Measurements from ENCODE around the gene SEPTIN2.
A peak's percentile ranks its signal among the peaks of the same experiment; 100 is the strongest.

SEPTIN2 gene

DNA sequence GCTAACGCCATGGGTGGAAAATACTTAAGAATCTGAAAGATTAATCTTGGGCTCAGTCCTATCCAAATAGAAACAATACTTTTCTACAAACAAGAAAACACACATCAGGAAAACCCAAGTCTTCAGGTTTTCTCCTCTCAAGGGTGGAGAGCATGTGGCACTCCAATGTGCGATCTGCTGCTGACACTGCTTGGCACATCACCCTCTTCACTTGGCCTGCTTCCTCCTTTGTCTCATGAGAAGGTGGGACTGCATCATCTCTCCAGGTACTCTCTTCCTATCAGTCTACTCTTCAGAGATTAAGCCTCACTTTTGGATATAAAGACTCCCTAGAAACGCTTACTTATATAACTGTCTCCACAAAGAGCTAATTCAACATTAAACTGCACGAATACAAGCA is 26.7 kb upstream of the SEPTIN2 start:
- H3K27ac ChIP-seq (ENCODE audit: low read depth, low read length), result no peak overlapping the region
- H3K4me3 ChIP-seq (ENCODE audit: low read depth, low read length), result no peak overlapping the region
- H3K4me2 ChIP-seq (ENCODE audit: low read length), result no peak overlapping the region
- H3K4ac ChIP-seq (ENCODE audit: low read depth, low read length), result peak overlapping the region; percentile 43
- WGBS (ENCODE audit: extremely low coverage, insufficient coverage, insufficient read length), result no CpG with 5 or more reads among the region's 4 CpGs
- H3K36me3 ChIP-seq (ENCODE audit: control insufficient read depth in 1 of 2, insufficient read depth in 2 of 2, low read length in 2 of 2), result peaks cover 3 to 7% of the 10 kb centered on the region in 2 experiments
- no peak overlapping the region for H3K9ac ChIP-seq (ENCODE audit: low read length)
- no peak overlapping the region for H2BK120ac ChIP-seq (ENCODE audit: insufficient read depth, low read length, poor library complexity)
- no peak overlapping the region for H3K14ac ChIP-seq (ENCODE audit: low read length)
- H4K91ac ChIP-seq (ENCODE audit: low read depth, low read length), result no peak overlapping the region
- no peak overlapping the region for H2AK5ac ChIP-seq (ENCODE audit: low read length)
- H2BK5ac ChIP-seq (ENCODE audit: low read depth, low read length, poor library complexity), result no peak overlapping the region
- no peaks in the 10 kb centered on the region for H3K79me1 ChIP-seq (ENCODE audit: low read length)
- H3K27me3 ChIP-seq (ENCODE audit: insufficient read depth, low read length), result no peaks in the 10 kb centered on the region
- H4K12ac ChIP-seq (ENCODE audit: low read depth, low read length), result no peak overlapping the region
- H3K4me1 ChIP-seq (ENCODE audit: control insufficient read depth in 1 of 2, insufficient read depth in 2 of 2, low read length in 2 of 2), result no peaks in the 10 kb centered on the region
- H2AFZ ChIP-seq (ENCODE audit: insufficient read depth, low read length, poor library complexity), result no peak overlapping the region
- peaks cover 8% of the 10 kb centered on the region for H3K79me2 ChIP-seq (ENCODE audit: control insufficient read depth, insufficient read depth, low read length, poor library complexity)
- H2BK12ac ChIP-seq (ENCODE audit: low read length), result no peak overlapping the region
- no peak overlapping the region for H4K8ac ChIP-seq (ENCODE audit: low read depth, low read length)
- no peak overlapping the region for H3K23ac ChIP-seq (ENCODE audit: low read length)
- no peak for DNase-seq
- no peaks in the 10 kb centered on the region for H3K9me3 ChIP-seq (ENCODE audit: insufficient read depth, low read depth, low read length)
- H3K18ac ChIP-seq (ENCODE audit: low read length), result no peak overlapping the region

DNA sequence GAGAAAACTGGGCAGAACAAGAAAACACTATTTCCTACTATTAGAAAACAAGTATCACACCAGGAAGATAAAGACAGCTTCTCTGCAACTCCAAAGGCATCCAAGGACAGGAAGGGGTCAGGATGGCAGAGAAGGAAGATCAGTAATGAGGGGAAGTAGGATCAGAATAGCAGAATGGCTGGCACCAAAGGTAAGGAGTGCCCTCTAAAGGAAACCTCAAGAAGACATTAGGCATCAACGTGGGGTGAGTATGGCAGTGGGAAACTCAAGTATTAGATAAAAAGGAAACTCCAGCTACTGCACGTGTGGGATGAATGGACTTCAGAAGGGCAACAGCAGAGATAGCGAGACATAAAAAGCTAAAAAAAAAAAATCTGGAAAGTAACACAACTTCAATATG is 26.1 kb upstream of the SEPTIN2 start:
- H3K9me3 ChIP-seq (ENCODE audit: insufficient read depth, low read depth, low read length), result no peaks in the 10 kb centered on the region
- no peak overlapping the region for H4K8ac ChIP-seq (ENCODE audit: low read depth, low read length)
- no peak overlapping the region for H2BK120ac ChIP-seq (ENCODE audit: insufficient read depth, low read length, poor library complexity)
- no peak overlapping the region for H3K27ac ChIP-seq (ENCODE audit: low read depth, low read length)
- H3K4ac ChIP-seq (ENCODE audit: low read depth, low read length), result peak overlapping the region; percentile 70
- no peak overlapping the region for H3K23ac ChIP-seq (ENCODE audit: low read length)
- no peak overlapping the region for H3K4me2 ChIP-seq (ENCODE audit: low read length)
- H2AK5ac ChIP-seq (ENCODE audit: low read length), result no peak overlapping the region
- no peak for DNase-seq
- H2AFZ ChIP-seq (ENCODE audit: insufficient read depth, low read length, poor library complexity), result no peak overlapping the region
- no peak overlapping the region for H4K91ac ChIP-seq (ENCODE audit: low read depth, low read length)
- no peaks in the 10 kb centered on the region for H3K4me1 ChIP-seq (ENCODE audit: control insufficient read depth in 1 of 2, insufficient read depth in 2 of 2, low read length in 2 of 2)
- no peak overlapping the region for H2BK5ac ChIP-seq (ENCODE audit: low read depth, low read length, poor library complexity)
- no peak overlapping the region for H3K4me3 ChIP-seq (ENCODE audit: low read depth, low read length)
- H3K14ac ChIP-seq (ENCODE audit: low read length), result no peak overlapping the region
- H3K79me2 ChIP-seq (ENCODE audit: control insufficient read depth, insufficient read depth, low read length, poor library complexity), result peaks cover 9% of the 10 kb centered on the region
- H3K18ac ChIP-seq (ENCODE audit: low read length), result no peak overlapping the region
- H3K79me1 ChIP-seq (ENCODE audit: low read length), result no peaks in the 10 kb centered on the region
- H2BK12ac ChIP-seq (ENCODE audit: low read length), result no peak overlapping the region
- no peak overlapping the region for H4K12ac ChIP-seq (ENCODE audit: low read depth, low read length)
- H3K9ac ChIP-seq (ENCODE audit: low read length), result no peak overlapping the region
- H3K27me3 ChIP-seq (ENCODE audit: insufficient read depth, low read length), result no peaks in the 10 kb centered on the region
- no CpG with 5 or more reads among the region's 3 CpGs for WGBS (ENCODE audit: extremely low coverage, insufficient coverage, insufficient read length)
- H3K36me3 ChIP-seq (ENCODE audit: control insufficient read depth in 1 of 2, insufficient read depth in 2 of 2, low read length in 2 of 2), result peaks cover 3 to 7% of the 10 kb centered on the region in 2 experiments

DNA sequence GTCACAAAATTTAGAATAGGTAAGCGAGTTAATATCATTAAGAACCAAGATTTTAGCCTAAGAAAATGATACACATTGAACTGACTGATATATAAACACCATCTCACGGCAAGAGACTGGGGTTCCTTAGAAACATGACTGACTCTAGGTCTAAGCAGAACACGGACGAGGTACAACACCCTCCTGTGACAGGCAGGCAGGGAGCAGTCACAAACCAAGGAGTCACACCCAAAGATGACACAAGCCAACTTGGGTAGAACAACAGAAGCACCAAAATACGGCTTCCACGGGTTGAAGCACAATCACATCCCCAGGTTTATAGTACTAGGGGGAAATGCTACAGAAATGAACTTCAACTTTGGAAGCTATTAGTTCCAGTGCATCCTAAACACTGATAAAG is 24.6 kb upstream of the SEPTIN2 start:
- Histone ChIP-seq H3K23ac (ENCODE audit: low read length) (no peak overlapping the region), H3K27ac (ENCODE audit: low read depth, low read length) (no peak overlapping the region), H3K14ac (ENCODE audit: low read length) (no peak overlapping the region), H2BK5ac (ENCODE audit: low read depth, low read length, poor library complexity) (no peak overlapping the region), H3K9ac (ENCODE audit: low read length) (no peak overlapping the region), H3K4me1 (ENCODE audit: control insufficient read depth in 1 of 2, insufficient read depth in 2 of 2, low read length in 2 of 2) (no peaks in the 10 kb centered on the region), H3K27me3 (ENCODE audit: insufficient read depth, low read length) (no peaks in the 10 kb centered on the region), H3K9me3 (ENCODE audit: insufficient read depth, low read depth, low read length) (no peaks in the 10 kb centered on the region), H3K79me1 (ENCODE audit: low read length) (no peaks in the 10 kb centered on the region), H2AK5ac (ENCODE audit: low read length) (no peak overlapping the region), H3K79me2 (ENCODE audit: control insufficient read depth, insufficient read depth, low read length, poor library complexity) (peaks cover 9% of the 10 kb centered on the region), H4K91ac (ENCODE audit: low read depth, low read length) (no peak overlapping the region), H2BK120ac (ENCODE audit: insufficient read depth, low read length, poor library complexity) (no peak overlapping the region), H3K4me3 (ENCODE audit: low read depth, low read length) (no peak overlapping the region), H3K4me2 (ENCODE audit: low read length) (no peak overlapping the region), H2AFZ (ENCODE audit: insufficient read depth, low read length, poor library complexity) (no peak overlapping the region), H2BK12ac (ENCODE audit: low read length) (no peak overlapping the region), H4K8ac (ENCODE audit: low read depth, low read length) (no peak overlapping the region), H4K12ac (ENCODE audit: low read depth, low read length) (no peak overlapping the region), H3K4ac (ENCODE audit: low read depth, low read length) (peak overlapping the region; percentile 65), H3K36me3 (ENCODE audit: control insufficient read depth in 1 of 2, insufficient read depth in 2 of 2, low read length in 2 of 2) (peaks cover 3% of the 10 kb centered on the region in 2 experiments), H3K18ac (ENCODE audit: low read length) (no peak overlapping the region)
- no peak for DNase-seq
- no CpG with 5 or more reads among the region's 6 CpGs for WGBS (ENCODE audit: extremely low coverage, insufficient coverage, insufficient read length)

DNA sequence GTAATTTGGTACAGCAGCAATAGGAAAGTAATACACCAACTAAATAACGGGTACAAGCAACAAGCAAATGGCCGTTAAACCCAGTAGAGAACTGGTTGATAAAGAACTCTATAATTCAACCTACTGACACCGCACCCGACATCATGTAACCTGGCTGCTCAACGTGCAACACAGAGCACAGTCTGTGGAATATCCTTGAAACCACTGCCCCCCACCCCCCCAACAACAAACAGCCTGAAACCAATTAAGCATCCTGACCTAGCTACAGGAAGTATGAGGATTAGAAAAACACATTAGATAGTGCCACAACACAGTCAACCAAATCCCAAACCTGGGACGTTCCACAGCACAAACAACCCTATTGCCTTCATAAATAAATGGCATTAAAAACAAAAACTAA is 23.7 kb upstream of the SEPTIN2 start:
- DNase-seq, result no peak

More for the DNA sequence above, 23.7 kb upstream of the SEPTIN2 start:
- H3K79me2 ChIP-seq (ENCODE audit: control insufficient read depth, insufficient read depth, low read length, poor library complexity), result peaks cover 11% of the 10 kb centered on the region
- H3K4me3 ChIP-seq (ENCODE audit: low read depth, low read length), result no peak overlapping the region
- H4K12ac ChIP-seq (ENCODE audit: low read depth, low read length), result no peak overlapping the region
- H3K14ac ChIP-seq (ENCODE audit: low read length), result no peak overlapping the region
- H2AK5ac ChIP-seq (ENCODE audit: low read length), result no peak overlapping the region
- no CpG with 5 or more reads among the region's 6 CpGs for WGBS (ENCODE audit: extremely low coverage, insufficient coverage, insufficient read length)
- H3K18ac ChIP-seq (ENCODE audit: low read length), result no peak overlapping the region
- no peak overlapping the region for H2AFZ ChIP-seq (ENCODE audit: insufficient read depth, low read length, poor library complexity)
- H3K36me3 ChIP-seq (ENCODE audit: control insufficient read depth in 1 of 2, insufficient read depth in 2 of 2, low read length in 2 of 2), result peaks cover 2 to 3% of the 10 kb centered on the region in 2 experiments
- H3K4ac ChIP-seq (ENCODE audit: low read depth, low read length), result peak overlapping the region; percentile 61
- H3K4me1 ChIP-seq (ENCODE audit: control insufficient read depth in 1 of 2, insufficient read depth in 2 of 2, low read length in 2 of 2), result no peaks in the 10 kb centered on the region
- H4K8ac ChIP-seq (ENCODE audit: low read depth, low read length), result no peak overlapping the region
- no peak overlapping the region for H2BK120ac ChIP-seq (ENCODE audit: insufficient read depth, low read length, poor library complexity)
- H3K4me2 ChIP-seq (ENCODE audit: low read length), result no peak overlapping the region
- no peak overlapping the region for H4K91ac ChIP-seq (ENCODE audit: low read depth, low read length)
- no peak overlapping the region for H2BK12ac ChIP-seq (ENCODE audit: low read length)
- no peak overlapping the region for H3K23ac ChIP-seq (ENCODE audit: low read length)
- no peak overlapping the region for H3K9ac ChIP-seq (ENCODE audit: low read length)
- no peak overlapping the region for H3K27ac ChIP-seq (ENCODE audit: low read depth, low read length)
- H3K27me3 ChIP-seq (ENCODE audit: insufficient read depth, low read length), result no peaks in the 10 kb centered on the region
- no peaks in the 10 kb centered on the region for H3K9me3 ChIP-seq (ENCODE audit: insufficient read depth, low read depth, low read length)
- H3K79me1 ChIP-seq (ENCODE audit: low read length), result no peaks in the 10 kb centered on the region
- no peak overlapping the region for H2BK5ac ChIP-seq (ENCODE audit: low read depth, low read length, poor library complexity)

Measured in trophoblast cell (in vitro differentiated cells and primary cell).